SK-N-SH (cell line): Measurements from ENCODE around the gene PRICKLE2. TPM values are rescaled to one million over a fixed set of nuclear protein-coding genes. Genes with fewer than 3 reads are reported as not detected.

Source experiments
- CTCF ChIA-PET: fragments of 300-600, 350-600 bp; formaldehyde crosslinking; extraction: SDS; loops from one replicate; lab custom pipeline; 2021; lab: Yijun Ruan, JAX
- POLR2A ChIA-PET: fragments of 350-600 bp; sonication (Branson Sonifier 250); formaldehyde crosslinking; extraction: SDS; loops from one replicate; lab custom pipeline; 2020; ENCODE audit warnings: antibody characterized with exemption, inconsistent platforms; lab: Yijun Ruan, JAX
- DNase-seq: peaks from one replicate; pipeline ENCODE4 v3.0.0; 2012
- H2AFZ ChIP-seq: fragments of 200-600 bp; sonication (generic); 2 replicates; pipeline ENCODE4 v1.8.1; 2016; ENCODE audit warnings: antibody characterized with exemption, mild to moderate bottlenecking, low read depth
- H3F3A ChIP-seq: fragments of 200-600 bp; sonication (generic); replicated peaks from 2 replicates; pipeline ENCODE3; 2016; ENCODE audit warnings: antibody characterized with exemption, mild to moderate bottlenecking; ENCODE audit not compliant: insufficient read depth
- H3K27ac ChIP-seq, 2 experiments: fragments of 200-500 bp in 1 of 2; fragments of 200-600 bp in 1 of 2; sonication (Bioruptor generic) in 1 of 2; sonication (generic), shearing (Covaris generic) in 1 of 2; 2 replicates each; pipeline versions ENCODE4 v1.5.1 to v1.6.1; 2014 to 2016; ENCODE audit warnings: low read depth in 2 of 2, inconsistent platforms in 1 of 2, low read length in 1 of 2, mild to moderate bottlenecking in 1 of 2, mixed read lengths in 1 of 2
- H3K27me3 ChIP-seq: fragments of 200-600 bp; sonication (generic), shearing (Covaris generic); 2 replicates; pipeline ENCODE4 v1.6.1; 2016; ENCODE audit warnings: mixed run types; ENCODE audit not compliant: insufficient read depth
- H3K36me3 ChIP-seq, 2 experiments: fragments of 200-500 bp in 1 of 2; fragments of 200-600 bp in 1 of 2; sonication (Bioruptor generic) in 1 of 2; sonication (generic) in 1 of 2; replicated peaks in 1 of 2; 2 replicates each; pipeline versions ENCODE3 to v1.5.1; 2014 to 2016; ENCODE audit warnings: low read length in 1 of 2, mild to moderate bottlenecking in 1 of 2; ENCODE audit not compliant: insufficient read depth in 2 of 2, control insufficient read depth in 1 of 2
- H3K4me1 ChIP-seq, 2 experiments: fragments of 200-500 bp in 1 of 2; fragments of 200-600 bp in 1 of 2; sonication (Bioruptor generic) in 1 of 2; sonication (generic), shearing (Covaris generic) in 1 of 2; 2 replicates each; pipeline versions ENCODE4 v1.5.1 to v1.6.1; 2014 to 2016; ENCODE audit warnings: low read depth in 1 of 2, low read length in 1 of 2, mixed run types in 1 of 2; ENCODE audit not compliant: insufficient read depth in 2 of 2, control insufficient read depth in 1 of 2
- H3K4me2 ChIP-seq: fragments of 200-600 bp; sonication (generic), shearing (Covaris generic); 2 replicates; pipeline ENCODE4 v1.6.1; 2017; ENCODE audit warnings: mixed run types
- H3K4me3 ChIP-seq, 2 experiments: fragments of 200-500 bp in 1 of 2; fragments of 200-600 bp in 1 of 2; sonication (Bioruptor generic) in 1 of 2; sonication (generic), shearing (Covaris generic) in 1 of 2; 2 replicates each; pipeline versions ENCODE4 v1.5.1 to v1.8.1; 2014 to 2016; ENCODE audit warnings: low read depth in 2 of 2, inconsistent platforms in 1 of 2, low read length in 1 of 2, mild to moderate bottlenecking in 1 of 2, mixed read lengths in 1 of 2, moderate library complexity in 1 of 2
- H3K79me2 ChIP-seq: fragments of 200-600 bp; sonication (generic); 2 replicates; pipeline ENCODE4 v1.8.1; 2017; ENCODE audit warnings: mild to moderate bottlenecking; ENCODE audit not compliant: insufficient read depth
- H3K9ac ChIP-seq: fragments of 200-600 bp; sonication (generic); 2 replicates; pipeline ENCODE4 v1.6.1; 2017; ENCODE audit warnings: mixed run types
- H3K9me2 ChIP-seq: fragments of 200-600 bp; sonication (generic); 2 replicates; pipeline ENCODE4 v1.6.1; 2017; ENCODE audit warnings: mixed run types
- H3K9me3 ChIP-seq: fragments of 200-600 bp; sonication (generic); 2 replicates; pipeline ENCODE4 v1.6.1; 2017; ENCODE audit warnings: mixed run types, mild to moderate bottlenecking, moderate library complexity
- H4K20me1 ChIP-seq: fragments of 200-600 bp; sonication (generic); 2 replicates; pipeline ENCODE4 v1.6.1; 2017; ENCODE audit warnings: mild to moderate bottlenecking, mixed run types; ENCODE audit not compliant: insufficient read depth
- CTCF ChIP-seq: fragments of 200-600 bp; sonication (generic); IDR thresholded peaks from 2 replicates; pipeline ENCODE4 v1.6.1; 2017; ENCODE audit warnings: antibody characterized with exemption, mild to moderate bottlenecking, moderate library complexity
- ELF1 ChIP-seq: IDR thresholded peaks from 2 replicates; pipeline ENCODE4 v1.4.0; 2012
- EP300 ChIP-seq, 2 experiments: IDR thresholded peaks; 2 replicates each; pipeline versions ENCODE4 v1.4.0 to v1.6.1; 2012; ENCODE audit warnings: borderline replicate concordance in 1 of 2, low read depth in 1 of 2, low read length in 1 of 2
- EZH2phosphoT487 ChIP-seq: fragments of 200-600 bp; sonication (generic); IDR thresholded peaks from 2 replicates; pipeline ENCODE4 v1.6.1; 2017; ENCODE audit warnings: low read depth, mixed run types, mild to moderate bottlenecking, antibody characterized with exemption, moderate library complexity, borderline replicate concordance
- FOSL2 ChIP-seq: IDR thresholded peaks from 2 replicates; pipeline ENCODE4 v1.4.0; 2012; ENCODE audit warnings: low read depth, mild to moderate bottlenecking, moderate library complexity, borderline replicate concordance
- FOXM1 ChIP-seq: IDR thresholded peaks from 2 replicates; pipeline ENCODE4 v1.4.0; 2012; ENCODE audit warnings: low read depth, mild to moderate bottlenecking
- GABPA ChIP-seq: IDR thresholded peaks from 2 replicates; pipeline ENCODE4 v1.4.0; 2012; ENCODE audit warnings: low read depth, mild to moderate bottlenecking
- MEF2A ChIP-seq: IDR thresholded peaks from 2 replicates; pipeline ENCODE4 v1.4.0; 2012; ENCODE audit warnings: low read depth, borderline replicate concordance
- MXI1 ChIP-seq: IDR thresholded peaks from 2 replicates; pipeline ENCODE4 v1.6.1; 2012; ENCODE audit warnings: mild to moderate bottlenecking, low read depth, low read length, improper control_type of control experiment
- NFIC ChIP-seq: IDR thresholded peaks from 2 replicates; pipeline ENCODE4 v1.4.0; 2012; ENCODE audit warnings: borderline replicate concordance
- POLR2AphosphoS5 ChIP-seq: IDR thresholded peaks from 2 replicates; pipeline ENCODE4 v1.6.1; 2012; ENCODE audit warnings: low read depth, low read length
- RAD21 ChIP-seq: IDR thresholded peaks from 2 replicates; pipeline ENCODE4 v1.6.1; 2012; ENCODE audit warnings: mild to moderate bottlenecking, low read length
- RFX5 ChIP-seq: IDR thresholded peaks from 2 replicates; pipeline ENCODE4 v1.6.1; 2012; ENCODE audit warnings: mild to moderate bottlenecking, improper control_type of control experiment, low read length
- SIN3A ChIP-seq: IDR thresholded peaks from 2 replicates; pipeline ENCODE4 v1.6.1; 2012; ENCODE audit warnings: low read depth, mild to moderate bottlenecking, low read length, moderate library complexity, borderline replicate concordance
- TAF1 ChIP-seq: IDR thresholded peaks from 2 replicates; pipeline ENCODE4 v1.6.1; 2012; ENCODE audit warnings: low read depth, mild to moderate bottlenecking, low read length, moderate library complexity, borderline replicate concordance
- TCF12 ChIP-seq: IDR thresholded peaks from 2 replicates; pipeline ENCODE4 v1.4.0; 2012
- TEAD4 ChIP-seq: IDR thresholded peaks from 2 replicates; pipeline ENCODE4 v1.4.0; 2012; ENCODE audit warnings: mild to moderate bottlenecking, borderline replicate concordance; ENCODE audit not compliant: insufficient read depth
- ZBTB33 ChIP-seq: IDR thresholded peaks from 2 replicates; pipeline ENCODE4 v1.4.0; 2012; ENCODE audit warnings: low read depth, borderline replicate concordance
- WGBS: methylation state at CpG from one replicate; pipeline ENCODE4 v1.1.6; 2017; ENCODE audit warnings: low lambda C conversion rate; 5-methylcytosine and 5-hydroxymethylcytosine counted together
- polyA plus RNA-seq, 3 experiments: library from polyadenylated mRNA; depleted of rRNA; stranded (reverse); fragments of >200 nt; gene quantifications; 2 replicates each; pipeline ENCODE4 v1.2.3, GENCODE V29; 2012
- TF ChIP-seq, protein P1 (sequence below): IDR thresholded peaks from 2 replicates; pipeline ENCODE4 v1.4.0; 2012; ENCODE audit warnings: low read depth
- TF ChIP-seq, protein P2 (sequence below): fragments of 150-350 bp; IDR thresholded peaks from 2 replicates; pipeline ENCODE4 v1.6.1; 2017; ENCODE audit warnings: antibody characterized with exemption, low read length, low read depth, borderline replicate concordance
- TF ChIP-seq, protein P3 (sequence below): fragments of 150-350 bp; IDR thresholded peaks from 2 replicates; pipeline ENCODE4 v1.6.1; 2016; ENCODE audit warnings: mild to moderate bottlenecking, low read depth, low read length
- TF ChIP-seq, protein P4 (sequence below): IDR thresholded peaks from 2 replicates; pipeline ENCODE4 v1.6.1; 2012; ENCODE audit warnings: mild to moderate bottlenecking, low read depth, low read length, moderate library complexity

Gene PRICKLE2
- polyA plus RNA-seq, 1 of the 3 experiments (the other 2 are of a cell fraction): 0.67 TPM

DNA sequence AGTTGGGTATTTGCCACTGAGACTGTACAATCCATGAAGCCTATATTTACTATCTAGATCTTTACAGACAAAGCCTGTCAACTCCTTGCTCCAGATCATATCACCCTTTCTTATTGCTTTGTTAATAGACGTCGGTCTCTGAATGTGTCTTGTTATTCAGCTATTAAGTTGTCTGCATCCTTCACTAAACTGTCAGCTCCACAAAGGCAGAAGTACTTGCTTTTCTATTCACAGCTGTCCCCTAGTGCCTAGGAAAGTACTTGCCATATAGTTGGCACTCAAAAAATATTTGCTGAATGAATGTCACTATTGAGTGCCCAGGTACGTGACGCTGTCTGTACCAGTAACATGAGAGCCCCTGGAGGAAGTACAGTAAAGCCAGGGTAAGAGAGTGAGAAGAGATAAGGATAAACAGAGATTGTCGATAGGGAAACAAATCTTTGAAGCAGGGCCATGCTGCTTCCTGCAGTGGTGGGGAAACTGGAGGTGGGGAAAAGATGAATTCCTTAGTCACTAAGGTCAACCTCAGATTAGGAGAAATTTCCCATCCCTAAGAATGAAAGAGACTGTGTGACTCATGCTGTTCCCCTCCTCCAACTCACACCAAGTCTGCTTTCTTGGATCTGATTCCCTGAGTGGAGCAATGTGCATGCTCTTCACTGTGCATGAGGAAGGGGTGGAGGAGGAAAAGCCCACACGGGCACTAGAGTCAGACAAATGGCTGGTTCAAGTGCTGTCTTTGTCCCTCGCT lies 36.3 kb downstream of the PRICKLE2 start:
- H3F3A ChIP-seq: peaks cover 42% of the 10 kb centered on the region
- CTCF ChIA-PET: interaction anchor here (1.4 kb wide), 1 partner anchor 165 kb away, joined by 5 read pairs; the partner anchor contains the start of gene PSMD6
- H3K79me2 ChIP-seq: no peaks in the 10 kb centered on the region; the same call in 1 of the 2 replicates
- 38% methylated on average over 7 of the region's 7 CpGs for WGBS
- H3K9me3 ChIP-seq: no peaks in the 10 kb centered on the region
- H3K4me2 ChIP-seq: peak overlapping the region; percentile 61
- H3K4me1 ChIP-seq: peaks cover 16 to 42% of the 10 kb centered on the region in 2 experiments
- H3K9ac ChIP-seq: peak overlapping the region; percentile 82; the same call in 1 of the 2 replicates
- H3K9me2 ChIP-seq: no peaks in the 10 kb centered on the region
- no peaks in the 10 kb centered on the region for H3K36me3 ChIP-seq
- DNase-seq: no peak
- H4K20me1 ChIP-seq: no peaks in the 10 kb centered on the region
- POLR2A ChIA-PET: no interaction called here
- H3K27me3 ChIP-seq: no peaks in the 10 kb centered on the region
- peak overlapping the region; percentile 87 to 99 for H3K27ac ChIP-seq
- H2AFZ ChIP-seq: no peak overlapping the region
- H3K4me3 ChIP-seq: no peak overlapping the region
- TF ChIP-seq MEF2A: peak; percentile 54; the same call in 1 of the 2 replicates
- peak; percentile 86 for TF ChIP-seq TCF12
- TF ChIP-seq TEAD4: peak; percentile 74
- peak; percentile 68; the same call in 1 of the 2 replicates for TF ChIP-seq POLR2AphosphoS5
- TF ChIP-seq MXI1: no peak
- TF ChIP-seq, protein P1, sequence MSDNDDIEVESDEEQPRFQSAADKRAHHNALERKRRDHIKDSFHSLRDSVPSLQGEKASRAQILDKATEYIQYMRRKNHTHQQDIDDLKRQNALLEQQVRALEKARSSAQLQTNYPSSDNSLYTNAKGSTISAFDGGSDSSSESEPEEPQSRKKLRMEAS: peak; percentile 76
- peak; percentile 39; the same call in 1 of the 2 replicates for TF ChIP-seq TAF1
- TF ChIP-seq FOXM1: no peak
- TF ChIP-seq ZBTB33: no peak; the same call in 1 of the 2 replicates
- TF ChIP-seq RFX5: no peak
- 0 out of 4 replicates have a peak, but pooled peaks of 1 of the 2 experiments have one; percentile 82 for TF ChIP-seq EP300 (IDR thresholded peaks at IDR 0.05; ENCODE audit: borderline replicate concordance in 1 of 2, low read depth in 1 of 2, low read length in 1 of 2)
- TF ChIP-seq, protein P2, sequence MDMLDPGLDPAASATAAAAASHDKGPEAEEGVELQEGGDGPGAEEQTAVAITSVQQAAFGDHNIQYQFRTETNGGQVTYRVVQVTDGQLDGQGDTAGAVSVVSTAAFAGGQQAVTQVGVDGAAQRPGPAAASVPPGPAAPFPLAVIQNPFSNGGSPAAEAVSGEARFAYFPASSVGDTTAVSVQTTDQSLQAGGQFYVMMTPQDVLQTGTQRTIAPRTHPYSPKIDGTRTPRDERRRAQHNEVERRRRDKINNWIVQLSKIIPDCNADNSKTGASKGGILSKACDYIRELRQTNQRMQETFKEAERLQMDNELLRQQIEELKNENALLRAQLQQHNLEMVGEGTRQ: no peak
- TF ChIP-seq FOSL2: peak; percentile 94
- TF ChIP-seq ELF1: no peak
- TF ChIP-seq RAD21: no peak
- TF ChIP-seq CTCF: no peak
- TF ChIP-seq NFIC: peak; percentile 85
- TF ChIP-seq EZH2phosphoT487: no peak
- TF ChIP-seq, protein P3, sequence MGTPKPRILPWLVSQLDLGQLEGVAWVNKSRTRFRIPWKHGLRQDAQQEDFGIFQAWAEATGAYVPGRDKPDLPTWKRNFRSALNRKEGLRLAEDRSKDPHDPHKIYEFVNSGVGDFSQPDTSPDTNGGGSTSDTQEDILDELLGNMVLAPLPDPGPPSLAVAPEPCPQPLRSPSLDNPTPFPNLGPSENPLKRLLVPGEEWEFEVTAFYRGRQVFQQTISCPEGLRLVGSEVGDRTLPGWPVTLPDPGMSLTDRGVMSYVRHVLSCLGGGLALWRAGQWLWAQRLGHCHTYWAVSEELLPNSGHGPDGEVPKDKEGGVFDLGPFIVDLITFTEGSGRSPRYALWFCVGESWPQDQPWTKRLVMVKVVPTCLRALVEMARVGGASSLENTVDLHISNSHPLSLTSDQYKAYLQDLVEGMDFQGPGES: no peak
- TF ChIP-seq, protein P4, sequence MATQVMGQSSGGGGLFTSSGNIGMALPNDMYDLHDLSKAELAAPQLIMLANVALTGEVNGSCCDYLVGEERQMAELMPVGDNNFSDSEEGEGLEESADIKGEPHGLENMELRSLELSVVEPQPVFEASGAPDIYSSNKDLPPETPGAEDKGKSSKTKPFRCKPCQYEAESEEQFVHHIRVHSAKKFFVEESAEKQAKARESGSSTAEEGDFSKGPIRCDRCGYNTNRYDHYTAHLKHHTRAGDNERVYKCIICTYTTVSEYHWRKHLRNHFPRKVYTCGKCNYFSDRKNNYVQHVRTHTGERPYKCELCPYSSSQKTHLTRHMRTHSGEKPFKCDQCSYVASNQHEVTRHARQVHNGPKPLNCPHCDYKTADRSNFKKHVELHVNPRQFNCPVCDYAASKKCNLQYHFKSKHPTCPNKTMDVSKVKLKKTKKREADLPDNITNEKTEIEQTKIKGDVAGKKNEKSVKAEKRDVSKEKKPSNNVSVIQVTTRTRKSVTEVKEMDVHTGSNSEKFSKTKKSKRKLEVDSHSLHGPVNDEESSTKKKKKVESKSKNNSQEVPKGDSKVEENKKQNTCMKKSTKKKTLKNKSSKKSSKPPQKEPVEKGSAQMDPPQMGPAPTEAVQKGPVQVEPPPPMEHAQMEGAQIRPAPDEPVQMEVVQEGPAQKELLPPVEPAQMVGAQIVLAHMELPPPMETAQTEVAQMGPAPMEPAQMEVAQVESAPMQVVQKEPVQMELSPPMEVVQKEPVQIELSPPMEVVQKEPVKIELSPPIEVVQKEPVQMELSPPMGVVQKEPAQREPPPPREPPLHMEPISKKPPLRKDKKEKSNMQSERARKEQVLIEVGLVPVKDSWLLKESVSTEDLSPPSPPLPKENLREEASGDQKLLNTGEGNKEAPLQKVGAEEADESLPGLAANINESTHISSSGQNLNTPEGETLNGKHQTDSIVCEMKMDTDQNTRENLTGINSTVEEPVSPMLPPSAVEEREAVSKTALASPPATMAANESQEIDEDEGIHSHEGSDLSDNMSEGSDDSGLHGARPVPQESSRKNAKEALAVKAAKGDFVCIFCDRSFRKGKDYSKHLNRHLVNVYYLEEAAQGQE: 0 out of 2 replicates have a peak, but pooled peaks have one; percentile 8
- TF ChIP-seq GABPA: no peak
- TF ChIP-seq SIN3A: no peak
